Measurements from ENCODE around the gene NOC4L.

Gene NOC4L

GRCh38 chr12:132170094-132170636, 25.9 kb downstream of the NOC4L start:
- no peaks in the 10 kb centered on the region for H3K9me3 ChIP-seq (ENCODE audit: control insufficient read depth in 2 of 2, low read length in 2 of 2)
- H3K36me3 ChIP-seq (ENCODE audit: control insufficient read depth in 2 of 2, insufficient read depth in 2 of 2, low read length in 2 of 2) = no peaks in the 10 kb centered on the region
- no peak overlapping the region for H3K27ac ChIP-seq (ENCODE audit: low read depth in 2 of 2, low read length in 2 of 2)
- H3K27me3 ChIP-seq (ENCODE audit: control insufficient read depth in 2 of 2, insufficient read depth in 2 of 2, low read length in 2 of 2) = peaks cover 2 to 5% of the 10 kb centered on the region in 2 donors
- H3K4me1 ChIP-seq (ENCODE audit: control insufficient read depth in 2 of 2, insufficient read depth in 2 of 2, low read length in 2 of 2) = no peaks in the 10 kb centered on the region
- no peak overlapping the region for H3K9ac ChIP-seq (ENCODE audit: low read depth in 1 of 2, low read length in 2 of 2)
- no peak overlapping the region for H3K4me3 ChIP-seq (ENCODE audit: low read length in 2 of 2)

GRCh38 chr12:132170637-132171292, 26.5 kb downstream of the NOC4L start:
- H3K4me1 ChIP-seq (ENCODE audit: control insufficient read depth in 2 of 2, insufficient read depth in 2 of 2, low read length in 2 of 2) = no peaks in the 10 kb centered on the region
- H3K9ac ChIP-seq (ENCODE audit: low read depth in 1 of 2, low read length in 2 of 2) = no peak overlapping the region
- H3K4me3 ChIP-seq (ENCODE audit: low read length in 2 of 2) = no peak overlapping the region
- H3K36me3 ChIP-seq (ENCODE audit: control insufficient read depth in 2 of 2, insufficient read depth in 2 of 2, low read length in 2 of 2) = no peaks in the 10 kb centered on the region
- peaks cover 2 to 5% of the 10 kb centered on the region in 2 donors for H3K27me3 ChIP-seq (ENCODE audit: control insufficient read depth in 2 of 2, insufficient read depth in 2 of 2, low read length in 2 of 2)
- H3K27ac ChIP-seq (ENCODE audit: low read depth in 2 of 2, low read length in 2 of 2) = no peak overlapping the region
- no peaks in the 10 kb centered on the region for H3K9me3 ChIP-seq (ENCODE audit: control insufficient read depth in 2 of 2, low read length in 2 of 2)

DNA sequence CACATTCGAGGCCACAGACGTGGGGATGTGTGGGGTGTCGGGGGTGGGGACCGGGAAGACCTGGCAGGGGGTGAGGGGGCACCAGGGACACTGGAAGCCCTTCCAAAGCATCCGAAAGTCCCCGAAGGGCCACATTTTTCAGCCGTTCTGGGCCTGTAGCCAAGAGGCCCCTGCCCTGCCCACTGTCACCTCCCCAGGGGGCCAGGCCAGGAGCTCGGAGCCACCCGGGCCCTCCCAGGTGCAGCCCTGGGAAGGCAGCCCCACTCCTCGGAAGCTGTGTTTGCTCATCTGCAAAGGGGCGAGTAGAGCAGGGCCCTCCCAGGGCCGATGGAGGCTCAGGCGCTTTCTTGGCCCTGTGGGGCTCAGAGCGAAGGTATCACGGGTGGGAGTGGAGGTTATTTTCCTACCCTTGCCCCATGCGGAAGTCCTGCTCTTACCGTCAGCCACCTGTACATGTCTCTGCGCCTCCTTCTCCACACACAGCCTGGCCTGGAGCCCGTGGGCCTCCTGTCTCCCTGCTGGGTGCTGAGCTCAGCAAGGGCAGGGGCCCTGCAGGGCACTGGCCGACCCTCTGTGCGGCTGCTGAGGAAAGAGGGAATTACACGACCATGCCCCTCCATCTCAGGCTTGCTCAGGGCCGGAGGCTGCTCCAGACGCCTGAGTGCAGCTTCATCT, 27.2 kb downstream of the NOC4L start:
- Histone ChIP-seq H3K4me3 (ENCODE audit: low read length in 2 of 2) (no peak overlapping the region), H3K9me3 (ENCODE audit: control insufficient read depth in 2 of 2, low read length in 2 of 2) (no peaks in the 10 kb centered on the region), H3K36me3 (ENCODE audit: control insufficient read depth in 2 of 2, insufficient read depth in 2 of 2, low read length in 2 of 2) (no peaks in the 10 kb centered on the region), H3K9ac (ENCODE audit: low read depth in 1 of 2, low read length in 2 of 2) (no peak overlapping the region), H3K27me3 (ENCODE audit: control insufficient read depth in 2 of 2, insufficient read depth in 2 of 2, low read length in 2 of 2) (peaks cover 2 to 12% of the 10 kb centered on the region in 2 donors), H3K27ac (ENCODE audit: low read depth in 2 of 2, low read length in 2 of 2) (no peak overlapping the region), H3K4me1 (ENCODE audit: control insufficient read depth in 2 of 2, insufficient read depth in 2 of 2, low read length in 2 of 2) (no peaks in the 10 kb centered on the region)

GRCh38 chr12:132171968-132172521, 27.8 kb downstream of the NOC4L start:
- no peaks in the 10 kb centered on the region for H3K4me1 ChIP-seq (ENCODE audit: control insufficient read depth in 2 of 2, insufficient read depth in 2 of 2, low read length in 2 of 2)
- no peak overlapping the region for H3K27ac ChIP-seq (ENCODE audit: low read depth in 2 of 2, low read length in 2 of 2)
- no peak overlapping the region for H3K9ac ChIP-seq (ENCODE audit: low read depth in 1 of 2, low read length in 2 of 2)
- H3K36me3 ChIP-seq (ENCODE audit: control insufficient read depth in 2 of 2, insufficient read depth in 2 of 2, low read length in 2 of 2) = no peaks in the 10 kb centered on the region
- H3K4me3 ChIP-seq (ENCODE audit: low read length in 2 of 2) = no peak overlapping the region
- H3K27me3 ChIP-seq (ENCODE audit: control insufficient read depth in 2 of 2, insufficient read depth in 2 of 2, low read length in 2 of 2) = peaks cover 2 to 12% of the 10 kb centered on the region in 2 donors
- H3K9me3 ChIP-seq (ENCODE audit: control insufficient read depth in 2 of 2, low read length in 2 of 2) = no peaks in the 10 kb centered on the region

DNA sequence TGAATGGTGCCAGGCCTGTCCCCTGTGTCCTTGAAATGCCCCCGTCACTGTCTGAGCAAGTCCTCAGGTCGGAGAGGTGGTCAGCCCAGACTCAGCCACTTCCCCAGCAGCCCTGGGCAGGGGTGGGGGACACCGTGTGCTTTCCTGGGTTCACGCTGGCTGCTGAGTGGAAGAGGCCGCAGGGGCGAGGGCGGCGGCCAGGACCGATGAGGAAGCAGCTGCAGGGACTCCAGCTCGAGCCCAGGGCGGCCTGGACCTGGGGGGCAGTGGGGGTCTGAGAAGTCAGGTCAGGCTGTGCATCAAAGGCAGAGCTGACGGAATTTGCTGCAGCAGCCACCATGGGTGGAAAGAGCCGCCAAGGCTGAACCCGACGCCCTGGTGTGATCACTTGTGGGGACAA, 28.4 kb downstream of the NOC4L start:
- no peaks in the 10 kb centered on the region for H3K9me3 ChIP-seq (ENCODE audit: control insufficient read depth in 2 of 2, low read length in 2 of 2)
- no peak overlapping the region for H3K27ac ChIP-seq (ENCODE audit: low read depth in 2 of 2, low read length in 2 of 2)
- no peak overlapping the region for H3K4me3 ChIP-seq (ENCODE audit: low read length in 2 of 2)
- H3K27me3 ChIP-seq (ENCODE audit: control insufficient read depth in 2 of 2, insufficient read depth in 2 of 2, low read length in 2 of 2) = peaks cover 2 to 12% of the 10 kb centered on the region in 2 donors
- no peaks in the 10 kb centered on the region for H3K4me1 ChIP-seq (ENCODE audit: control insufficient read depth in 2 of 2, insufficient read depth in 2 of 2, low read length in 2 of 2)
- H3K36me3 ChIP-seq (ENCODE audit: control insufficient read depth in 2 of 2, insufficient read depth in 2 of 2, low read length in 2 of 2) = no peaks in the 10 kb centered on the region
- no peak overlapping the region for H3K9ac ChIP-seq (ENCODE audit: low read depth in 1 of 2, low read length in 2 of 2)

DNA sequence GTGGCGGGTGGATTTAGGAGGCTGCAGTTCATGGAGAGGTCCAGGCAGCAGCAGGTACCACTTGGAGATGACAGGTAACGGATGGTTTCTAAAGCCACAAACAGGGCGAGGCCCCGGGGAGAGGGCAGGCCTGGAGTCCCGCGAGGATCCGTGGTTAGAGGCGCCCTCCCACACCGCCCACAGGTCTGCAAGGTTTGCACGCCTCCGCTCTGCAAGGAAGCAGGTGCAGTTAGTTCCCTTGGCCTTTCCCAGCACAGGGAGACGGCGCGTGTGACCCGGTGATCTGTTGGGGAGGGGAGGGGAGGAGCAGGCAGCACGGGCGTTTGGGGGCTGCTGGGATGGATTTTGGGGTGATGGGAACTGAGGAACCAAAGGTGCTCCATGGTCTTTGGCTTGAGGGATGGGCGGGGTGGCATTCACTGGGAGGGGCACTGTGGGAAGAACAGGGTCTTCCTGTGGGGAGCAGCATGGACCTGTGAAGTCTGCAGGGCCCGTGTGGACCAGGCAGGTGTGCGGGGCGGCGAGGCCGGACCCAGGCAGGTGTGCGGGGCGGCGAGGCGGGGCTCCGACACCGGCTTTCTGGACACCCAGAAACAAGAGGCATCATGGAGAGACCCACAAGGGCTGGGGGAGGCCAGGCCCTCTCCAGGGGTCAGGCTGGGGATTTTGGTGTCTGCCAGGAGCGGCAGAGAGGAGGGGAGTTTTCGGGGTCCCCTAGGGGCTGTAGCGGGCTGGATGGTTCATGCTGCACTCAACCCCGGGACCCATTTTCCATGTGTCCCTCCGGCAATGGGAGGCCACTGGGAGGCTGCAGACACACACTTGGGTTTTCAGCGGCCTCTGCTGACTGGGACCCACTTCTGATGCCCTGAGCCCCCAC, 29.1 kb downstream of the NOC4L start:
- no peaks in the 10 kb centered on the region for H3K9me3 ChIP-seq (ENCODE audit: control insufficient read depth in 2 of 2, low read length in 2 of 2)
- no peak overlapping the region for H3K9ac ChIP-seq (ENCODE audit: low read depth in 1 of 2, low read length in 2 of 2)
- H3K27ac ChIP-seq (ENCODE audit: low read depth in 2 of 2, low read length in 2 of 2) = no peak overlapping the region
- peaks cover 2 to 12% of the 10 kb centered on the region in 2 donors for H3K27me3 ChIP-seq (ENCODE audit: control insufficient read depth in 2 of 2, insufficient read depth in 2 of 2, low read length in 2 of 2)
- H3K4me1 ChIP-seq (ENCODE audit: control insufficient read depth in 2 of 2, insufficient read depth in 2 of 2, low read length in 2 of 2) = no peaks in the 10 kb centered on the region
- no peak overlapping the region for H3K4me3 ChIP-seq (ENCODE audit: low read length in 2 of 2)
- no peaks in the 10 kb centered on the region for H3K36me3 ChIP-seq (ENCODE audit: control insufficient read depth in 2 of 2, insufficient read depth in 2 of 2, low read length in 2 of 2)

GRCh38 chr12:132174015-132174838, 30.0 kb downstream of the NOC4L start:
- Histone ChIP-seq H3K9me3 (ENCODE audit: control insufficient read depth in 2 of 2, low read length in 2 of 2) (no peaks in the 10 kb centered on the region), H3K27ac (ENCODE audit: low read depth in 2 of 2, low read length in 2 of 2) (no peak overlapping the region), H3K27me3 (ENCODE audit: control insufficient read depth in 2 of 2, insufficient read depth in 2 of 2, low read length in 2 of 2) (peaks cover 2 to 15% of the 10 kb centered on the region in 2 donors), H3K9ac (ENCODE audit: low read depth in 1 of 2, low read length in 2 of 2) (no peak overlapping the region), H3K36me3 (ENCODE audit: control insufficient read depth in 2 of 2, insufficient read depth in 2 of 2, low read length in 2 of 2) (no peaks in the 10 kb centered on the region), H3K4me3 (ENCODE audit: low read length in 2 of 2) (no peak overlapping the region), H3K4me1 (ENCODE audit: control insufficient read depth in 2 of 2, insufficient read depth in 2 of 2, low read length in 2 of 2) (peaks cover 0 to 2% of the 10 kb centered on the region in 2 donors)

DNA sequence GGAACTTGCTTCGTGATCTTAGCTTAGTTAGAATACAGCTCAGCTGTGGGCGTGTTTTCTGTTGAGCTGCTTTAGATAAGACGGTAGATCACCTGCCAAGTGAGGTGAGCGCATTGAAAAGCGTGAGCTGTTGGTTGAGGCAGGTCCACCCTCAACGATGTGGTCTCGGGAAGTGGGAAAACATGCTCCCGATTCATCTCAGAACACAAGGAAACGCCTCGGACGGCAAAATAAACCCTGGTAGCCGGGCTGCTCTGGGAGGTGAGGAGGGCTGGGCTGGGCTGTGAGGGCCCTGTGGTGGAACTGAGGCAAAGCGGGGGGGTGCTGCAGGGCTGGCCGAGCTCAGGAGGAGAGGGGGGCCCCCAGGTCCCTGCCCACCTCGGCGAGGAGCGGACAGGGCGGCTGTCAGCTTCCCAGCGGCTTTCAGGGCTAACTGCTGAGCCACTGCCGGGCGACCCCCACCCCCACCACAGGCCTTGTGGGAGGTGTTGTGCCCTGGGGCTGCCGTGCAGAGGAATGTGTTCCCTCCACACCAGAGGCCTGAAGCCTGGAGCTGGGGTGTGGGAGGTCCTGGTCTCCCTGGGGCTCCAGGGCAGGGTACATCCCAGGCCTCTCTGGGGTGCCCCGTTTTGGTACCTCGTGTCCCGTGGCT, 30.7 kb downstream of the NOC4L start:
- no peaks in the 10 kb centered on the region for H3K36me3 ChIP-seq (ENCODE audit: control insufficient read depth in 2 of 2, insufficient read depth in 2 of 2, low read length in 2 of 2)
- H3K27ac ChIP-seq (ENCODE audit: low read depth in 2 of 2, low read length in 2 of 2) = no peak overlapping the region
- H3K27me3 ChIP-seq (ENCODE audit: control insufficient read depth in 2 of 2, insufficient read depth in 2 of 2, low read length in 2 of 2) = peaks cover 4 to 17% of the 10 kb centered on the region in 2 donors

More for the DNA sequence above, 30.7 kb downstream of the NOC4L start:
- Histone ChIP-seq H3K9ac (ENCODE audit: low read depth in 1 of 2, low read length in 2 of 2) (no peak overlapping the region), H3K4me1 (ENCODE audit: control insufficient read depth in 2 of 2, insufficient read depth in 2 of 2, low read length in 2 of 2) (peaks cover 0 to 2% of the 10 kb centered on the region in 2 donors), H3K4me3 (ENCODE audit: low read length in 2 of 2) (no peak overlapping the region), H3K9me3 (ENCODE audit: control insufficient read depth in 2 of 2, low read length in 2 of 2) (no peaks in the 10 kb centered on the region)
